TTC549 (cell line): ENCODE results near the gene POU2F2.

Experiments
- FAIRE-seq: peaks from 2 replicates; lab custom pipeline; 2012; peaks lifted over from hg19 to GRCh38; lab: Jason Lieb, UNC

POU2F2 gene

GRCh38 chr19:42154471-42155323, 22.5 kb upstream of the POU2F2 start:
- no peak for FAIRE-seq

GRCh38 chr19:42153672-42154433, 21.6 kb upstream of the POU2F2 start:
- no peak for FAIRE-seq

GRCh38 chr19:42152910-42153671, 20.8 kb upstream of the POU2F2 start:
- no peak for FAIRE-seq

GRCh38 chr19:42151782-42152684, 19.8 kb upstream of the POU2F2 start:
- no peak for FAIRE-seq

DNA sequence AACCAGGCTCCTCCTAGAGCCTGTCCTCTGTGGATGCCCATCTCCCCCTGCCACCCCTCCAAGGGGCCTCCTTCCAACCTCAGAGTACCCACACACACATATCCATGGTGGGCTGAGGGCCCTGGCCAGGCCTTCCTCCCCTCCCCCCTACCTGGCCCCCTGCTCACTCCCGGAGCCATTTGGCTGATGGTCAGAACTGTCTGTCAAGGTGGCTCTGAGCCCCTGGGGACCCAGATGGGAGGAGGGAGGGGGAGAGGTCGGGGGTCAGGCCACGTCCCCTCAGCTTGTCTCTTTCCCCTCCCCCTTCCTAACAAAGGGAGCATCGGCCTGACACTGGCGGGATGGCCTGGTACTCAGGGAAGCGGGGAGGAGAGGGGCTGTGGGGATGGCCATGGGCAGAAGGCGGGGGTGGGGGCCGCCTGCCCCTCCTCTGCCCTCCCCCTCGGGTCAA, 18.7 kb upstream of the POU2F2 start:
- no peak for FAIRE-seq

GRCh38 chr19:42150364-42150763, 18.1 kb upstream of the POU2F2 start:
- FAIRE-seq, result no peak

GRCh38 chr19:42149447-42150202, 17.4 kb upstream of the POU2F2 start:
- FAIRE-seq, result no peak

GRCh38 chr19:42148266-42148665, 16.0 kb upstream of the POU2F2 start:
- FAIRE-seq, result no peak

GRCh38 chr19:42143341-42144234, 11.3 kb upstream of the POU2F2 start:
- FAIRE-seq, result no peak

GRCh38 chr19:42140125-42140754, 8.0 kb upstream of the POU2F2 start:
- FAIRE-seq, result no peak

- no peak for FAIRE-seq
These were observed 2.4 kb upstream of the POU2F2 start for GRCh38 chr19:42134535-42135070.

GRCh38 chr19:42132851-42133528, 744 bp upstream of the POU2F2 start:
- no peak for FAIRE-seq

GRCh38 chr19:42131149-42132029, 857 bp downstream of the POU2F2 start:
- no peak for FAIRE-seq

- no peak for FAIRE-seq
These were observed 2.0 kb downstream of the POU2F2 start for GRCh38 chr19:42130254-42130573.

GRCh38 chr19:42129399-42130253, 2.6 kb downstream of the POU2F2 start:
- FAIRE-seq, result no peak

GRCh38 chr19:42126574-42126973, 5.7 kb downstream of the POU2F2 start:
- FAIRE-seq, result no peak

- no peak for FAIRE-seq
These were observed 6.7 kb downstream of the POU2F2 start for GRCh38 chr19:42125536-42125935.
